ENCODE measurements around the gene SRPK2. TPM values are rescaled to one million over a fixed set of nuclear protein-coding genes. Genes with fewer than 3 reads are reported as not detected.

SRPK2 gene
- total and polyA plus RNA-seq, 4 donors, result 7.8 to 19.7 (median 16.7) TPM

GRCh38 chr7:105157278-105157677 lies 231.4 kb downstream of the SRPK2 start:
- Histone ChIP-seq H3K4me3 (ENCODE audit: low read depth in 1 of 3, low read length in 3 of 3) (no peak overlapping the region), H3K27ac (ENCODE audit: low read depth in 1 of 2, low read length in 2 of 2) (no peak overlapping the region), H3K9ac (ENCODE audit: low read depth in 1 of 2, low read length in 2 of 2) (no peak overlapping the region), H3K4me1 (ENCODE audit: control insufficient read depth in 4 of 4, insufficient read depth in 4 of 4, low read length in 3 of 4) (peaks cover 0 to 3% (median 0%) of the 10 kb centered on the region in 4 donors), H3K36me3 (ENCODE audit: control insufficient read depth in 4 of 4, insufficient read depth in 3 of 4, low read depth in 1 of 4, low read length in 3 of 4) (peaks cover 0 to 2% (median 0%) of the 10 kb centered on the region in 4 donors), H3K27me3 (ENCODE audit: control insufficient read depth in 4 of 4, insufficient read depth in 4 of 4, low read length in 3 of 4) (no peaks in the 10 kb centered on the region), H3K9me3 (ENCODE audit: control insufficient read depth in 4 of 4, low read length in 3 of 4) (no peaks in the 10 kb centered on the region)
- DNase-seq (ENCODE audit: low spot score), result no peak
- TF ChIP-seq REST (IDR thresholded peaks at IDR 0.05) (no peak), RAD21 (IDR thresholded peaks at IDR 0.05) (no peak), GABPA (IDR thresholded peaks at IDR 0.05 in 1 of 2, conservative IDR thresholded peaks at IDR 0.05 in 1 of 2) (no peak), JUND (IDR thresholded peaks at IDR 0.05) (no peak), ATF3 (IDR thresholded peaks at IDR 0.05) (no peak), HNF4G (IDR thresholded peaks at IDR 0.05) (no peak)
- TF ChIP-seq, protein P1, sequence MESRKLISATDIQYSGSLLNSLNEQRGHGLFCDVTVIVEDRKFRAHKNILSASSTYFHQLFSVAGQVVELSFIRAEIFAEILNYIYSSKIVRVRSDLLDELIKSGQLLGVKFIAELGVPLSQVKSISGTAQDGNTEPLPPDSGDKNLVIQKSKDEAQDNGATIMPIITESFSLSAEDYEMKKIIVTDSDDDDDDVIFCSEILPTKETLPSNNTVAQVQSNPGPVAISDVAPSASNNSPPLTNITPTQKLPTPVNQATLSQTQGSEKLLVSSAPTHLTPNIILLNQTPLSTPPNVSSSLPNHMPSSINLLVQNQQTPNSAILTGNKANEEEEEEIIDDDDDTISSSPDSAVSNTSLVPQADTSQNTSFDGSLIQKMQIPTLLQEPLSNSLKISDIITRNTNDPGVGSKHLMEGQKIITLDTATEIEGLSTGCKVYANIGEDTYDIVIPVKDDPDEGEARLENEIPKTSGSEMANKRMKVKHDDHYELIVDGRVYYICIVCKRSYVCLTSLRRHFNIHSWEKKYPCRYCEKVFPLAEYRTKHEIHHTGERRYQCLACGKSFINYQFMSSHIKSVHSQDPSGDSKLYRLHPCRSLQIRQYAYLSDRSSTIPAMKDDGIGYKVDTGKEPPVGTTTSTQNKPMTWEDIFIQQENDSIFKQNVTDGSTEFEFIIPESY (IDR thresholded peaks at IDR 0.05), result no peak
- 91% methylated on average over 3 of the region's 3 CpGs for WGBS

GRCh38 chr7:105156731-105157130 lies 232.0 kb downstream of the SRPK2 start:
- TF ChIP-seq NR2F2 (IDR thresholded peaks at IDR 0.05), result no peak
- TF ChIP-seq, protein P2, sequence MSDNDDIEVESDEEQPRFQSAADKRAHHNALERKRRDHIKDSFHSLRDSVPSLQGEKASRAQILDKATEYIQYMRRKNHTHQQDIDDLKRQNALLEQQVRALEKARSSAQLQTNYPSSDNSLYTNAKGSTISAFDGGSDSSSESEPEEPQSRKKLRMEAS (IDR thresholded peaks at IDR 0.05), result no peak
- no peak for TF ChIP-seq ATF3 (IDR thresholded peaks at IDR 0.05)
- no peak for TF ChIP-seq HNF4A (conservative IDR thresholded peaks at IDR 0.05)
- TF ChIP-seq, protein P1 (IDR thresholded peaks at IDR 0.05), result no peak
- no peak for TF ChIP-seq TAF1 (conservative IDR thresholded peaks at IDR 0.05)
- no peak for TF ChIP-seq GABPA (IDR thresholded peaks at IDR 0.05 in 1 of 2, conservative IDR thresholded peaks at IDR 0.05 in 1 of 2)
- 94% methylated on average over 2 of the region's 2 CpGs for WGBS
- DNase-seq (ENCODE audit: low spot score), result no peak

More at GRCh38 chr7:105156731-105157130, 232.0 kb downstream of the SRPK2 start:
- no peaks in the 10 kb centered on the region for H3K27me3 ChIP-seq (ENCODE audit: control insufficient read depth in 4 of 4, insufficient read depth in 4 of 4, low read length in 3 of 4)
- peaks cover 0 to 3% (median 0%) of the 10 kb centered on the region in 4 donors for H3K4me1 ChIP-seq (ENCODE audit: control insufficient read depth in 4 of 4, insufficient read depth in 4 of 4, low read length in 3 of 4)
- H3K9ac ChIP-seq (ENCODE audit: low read depth in 1 of 2, low read length in 2 of 2), result no peak overlapping the region
- H3K36me3 ChIP-seq (ENCODE audit: control insufficient read depth in 4 of 4, insufficient read depth in 3 of 4, low read depth in 1 of 4, low read length in 3 of 4), result peaks cover 0 to 2% (median 0%) of the 10 kb centered on the region in 4 donors
- H3K9me3 ChIP-seq (ENCODE audit: control insufficient read depth in 4 of 4, low read length in 3 of 4), result no peaks in the 10 kb centered on the region
- no peak overlapping the region for H3K27ac ChIP-seq (ENCODE audit: low read depth in 1 of 2, low read length in 2 of 2)
- no peak overlapping the region for H3K4me3 ChIP-seq (ENCODE audit: low read depth in 1 of 3, low read length in 3 of 3)
